Hippocampal formation (tissue), 2 donors: Measurements from ENCODE around the gene SIPA1.

Experiments
- DNase-seq, 2 donors: peaks; one replicate each; lab custom pipeline; 2025; lab: John Stamatoyannopoulos, UW

The SIPA1 gene

GRCh38 chr11:65642014-65642671 lies 4.2 kb downstream of the SIPA1 start:
- no peak for DNase-seq

- DNase-seq: no peak
Observed at GRCh38 chr11:65643971-65644370, 6.1 kb downstream of the SIPA1 start.

- no peak for DNase-seq
Observed at GRCh38 chr11:65644837-65645236, 6.9 kb downstream of the SIPA1 start.

GRCh38 chr11:65645710-65646109 lies 7.8 kb downstream of the SIPA1 start:
- no peak for DNase-seq

GRCh38 chr11:65646288-65646957 lies 8.5 kb downstream of the SIPA1 start:
- no peak for DNase-seq

GRCh38 chr11:65646958-65647701 lies 9.2 kb downstream of the SIPA1 start:
- peak in 1 of 2 donors; percentile 51 for DNase-seq

GRCh38 chr11:65648997-65649493 lies 11.1 kb downstream of the SIPA1 start:
- DNase-seq: no peak

GRCh38 chr11:65649656-65650546 lies 12.0 kb downstream of the SIPA1 start:
- no peak for DNase-seq

GRCh38 chr11:65650547-65651338 lies 12.8 kb downstream of the SIPA1 start:
- no peak for DNase-seq

GRCh38 chr11:65651339-65651588 lies 13.4 kb downstream of the SIPA1 start:
- DNase-seq: no peak

- no peak for DNase-seq
Observed at GRCh38 chr11:65651589-65652510, 13.9 kb downstream of the SIPA1 start.

GRCh38 chr11:65652511-65653228 lies 14.8 kb downstream of the SIPA1 start:
- peak; percentile 73 to 93 for DNase-seq

GRCh38 chr11:65653229-65654225 lies 15.6 kb downstream of the SIPA1 start:
- DNase-seq: peak in 1 of 2 donors; percentile 37

- DNase-seq: no peak
Observed at GRCh38 chr11:65654375-65655349, 16.8 kb downstream of the SIPA1 start.

- DNase-seq: no peak
Observed at GRCh38 chr11:65655570-65656332, 17.9 kb downstream of the SIPA1 start.

GRCh38 chr11:65657426-65657825 lies 19.5 kb downstream of the SIPA1 start:
- no peak for DNase-seq
